ENCODE data around the gene ADAM15.

ADAM15 gene

DNA sequence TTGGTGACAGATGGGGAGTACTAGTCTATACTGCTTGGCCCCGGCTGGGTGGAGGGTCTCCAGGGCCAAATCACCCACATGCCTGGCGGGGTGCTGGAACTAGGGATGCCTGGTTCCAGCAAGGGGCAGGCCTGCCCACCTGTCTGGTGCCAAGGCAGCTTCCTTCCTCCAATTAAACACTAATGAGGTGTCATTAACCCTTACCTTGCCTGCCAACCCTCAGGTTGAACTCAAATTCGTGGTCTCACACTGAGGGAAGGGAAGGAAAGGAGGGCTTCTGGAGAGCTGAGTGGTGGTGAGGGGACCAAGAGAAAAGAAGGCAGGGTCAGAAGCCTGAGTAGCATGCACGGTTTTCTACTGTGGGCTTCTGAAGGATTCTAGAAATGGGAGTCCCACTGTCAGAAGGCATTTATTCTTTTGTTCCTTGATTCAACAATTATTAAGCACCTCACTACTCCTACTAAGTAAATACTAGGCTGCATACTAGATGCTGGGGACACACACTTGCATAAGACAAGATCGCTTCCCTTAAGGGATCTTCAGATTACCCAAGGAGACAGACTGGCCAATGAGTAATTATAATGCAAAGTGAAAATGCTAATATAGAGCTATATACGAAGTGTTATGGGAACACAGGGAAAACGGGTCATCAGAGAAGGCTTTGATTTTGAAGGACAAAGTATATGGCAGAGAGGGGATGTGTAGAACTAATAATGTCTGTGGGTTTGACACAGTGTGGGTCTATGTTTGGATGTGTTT lies 21.6 kb downstream of the ADAM15 start:
- H3K9me3 ChIP-seq (ENCODE audit: control insufficient read depth, insufficient read depth, low read length) = no peaks in the 10 kb centered on the region
- no peak overlapping the region for H3K4me3 ChIP-seq (ENCODE audit: low read length)
- no peaks in the 10 kb centered on the region for H3K9me2 ChIP-seq (replicated peaks; ENCODE audit: control insufficient read depth, low read length)
- H3K4me1 ChIP-seq (ENCODE audit: control insufficient read depth, low read length) = peaks cover 73% of the 10 kb centered on the region
- no peaks in the 10 kb centered on the region for H3K79me2 ChIP-seq (ENCODE audit: control insufficient read depth, low read length)
- H4K20me1 ChIP-seq (ENCODE audit: control insufficient read depth, insufficient read depth, low read depth, low read length) = no peaks in the 10 kb centered on the region
- no peak overlapping the region for H3K4me2 ChIP-seq (ENCODE audit: low read length)
- H3K36me3 ChIP-seq (ENCODE audit: control insufficient read depth, low read length) = peaks cover 20% of the 10 kb centered on the region
- no peaks in the 10 kb centered on the region for H3K27me3 ChIP-seq (ENCODE audit: control insufficient read depth, low read length)
- H3K27ac ChIP-seq (ENCODE audit: low read depth, low read length) = no peak overlapping the region
- H3F3A ChIP-seq (ENCODE audit: control insufficient read depth, insufficient read depth) = peaks cover 18% of the 10 kb centered on the region
- TF ChIP-seq EZH2phosphoT487 (IDR thresholded peaks at IDR 0.05; ENCODE audit: borderline replicate concordance, low read length) = no peak
- no peak for TF ChIP-seq CTCF (IDR thresholded peaks at IDR 0.05; ENCODE audit: low read depth, low read length, poor library complexity, severe bottlenecking)

DNA sequence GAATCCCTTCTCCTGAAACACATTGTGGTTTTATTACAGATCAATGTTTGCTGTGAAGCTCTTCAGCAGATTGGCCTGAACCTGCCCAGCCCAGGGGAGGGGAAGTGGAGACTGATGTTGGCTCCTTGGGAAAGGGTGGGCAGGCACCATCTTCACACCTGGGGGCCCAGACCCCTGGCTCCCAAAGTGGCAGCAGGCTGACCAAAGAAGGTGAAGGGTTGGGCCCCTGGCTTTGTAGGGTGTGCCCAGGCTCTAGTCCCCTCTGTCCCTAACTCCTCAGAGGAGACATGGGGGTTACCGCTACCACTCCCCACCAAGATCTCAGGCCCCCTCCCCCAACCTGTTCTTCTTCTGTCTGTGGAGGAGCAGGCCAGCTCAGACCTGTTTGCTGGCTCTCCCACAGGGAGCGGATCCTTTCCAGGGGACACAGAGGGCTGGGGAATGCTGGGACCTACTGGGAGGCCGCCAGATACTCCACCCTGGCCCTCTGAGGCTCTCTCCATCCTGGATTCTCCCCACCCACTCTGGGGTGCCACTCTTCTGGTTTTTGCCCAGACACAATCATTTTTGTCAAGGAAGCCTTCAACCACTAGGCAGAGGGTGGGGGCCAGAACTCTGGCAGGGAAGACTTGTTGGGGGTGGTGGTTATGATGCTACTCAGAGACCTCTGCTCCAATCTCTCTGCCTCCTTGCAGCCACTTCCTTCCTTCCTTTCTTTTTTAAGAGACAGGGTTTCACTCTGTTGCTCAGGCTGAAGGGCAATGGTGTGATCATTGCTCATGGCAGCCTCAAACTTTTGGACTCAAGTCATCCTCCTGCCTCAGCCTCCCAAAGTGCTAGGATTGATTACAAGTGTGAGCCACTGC lies 22.5 kb downstream of the ADAM15 start:
- Histone ChIP-seq H3K9me3 (ENCODE audit: control insufficient read depth, insufficient read depth, low read length) (no peaks in the 10 kb centered on the region), H3K79me2 (ENCODE audit: control insufficient read depth, low read length) (no peaks in the 10 kb centered on the region), H4K20me1 (ENCODE audit: control insufficient read depth, insufficient read depth, low read depth, low read length) (no peaks in the 10 kb centered on the region), H3K4me3 (ENCODE audit: low read length) (peak overlapping the region; percentile 36), H3F3A (ENCODE audit: control insufficient read depth, insufficient read depth) (peaks cover 18% of the 10 kb centered on the region), H3K9me2 (replicated peaks; ENCODE audit: control insufficient read depth, low read length) (no peaks in the 10 kb centered on the region), H3K27me3 (ENCODE audit: control insufficient read depth, low read length) (peaks cover 5% of the 10 kb centered on the region; the same call in 1 of the 2 replicates), H3K36me3 (ENCODE audit: control insufficient read depth, low read length) (peaks cover 15% of the 10 kb centered on the region), H3K4me1 (ENCODE audit: control insufficient read depth, low read length) (peaks cover 81% of the 10 kb centered on the region), H3K4me2 (ENCODE audit: low read length) (peak overlapping the region; percentile 50), H3K27ac (ENCODE audit: low read depth, low read length) (no peak overlapping the region)
- TF ChIP-seq CTCF (IDR thresholded peaks at IDR 0.05; ENCODE audit: low read depth, low read length, poor library complexity, severe bottlenecking) = no peak
- no peak for TF ChIP-seq EZH2phosphoT487 (IDR thresholded peaks at IDR 0.05; ENCODE audit: borderline replicate concordance, low read length)

GRCh38 chr1:155075535-155075934 lies 24.4 kb downstream of the ADAM15 start:
- no peak overlapping the region for H3K4me2 ChIP-seq (ENCODE audit: low read length)
- H3K9me3 ChIP-seq (ENCODE audit: control insufficient read depth, insufficient read depth, low read length) = no peaks in the 10 kb centered on the region
- no peaks in the 10 kb centered on the region for H4K20me1 ChIP-seq (ENCODE audit: control insufficient read depth, insufficient read depth, low read depth, low read length)
- no peak overlapping the region for H3K4me3 ChIP-seq (ENCODE audit: low read length)
- H3K27ac ChIP-seq (ENCODE audit: low read depth, low read length) = no peak overlapping the region
- TF ChIP-seq EZH2phosphoT487 (IDR thresholded peaks at IDR 0.05; ENCODE audit: borderline replicate concordance, low read length) (no peak), CTCF (IDR thresholded peaks at IDR 0.05; ENCODE audit: low read depth, low read length, poor library complexity, severe bottlenecking) (no peak)
- no peaks in the 10 kb centered on the region for H3K9me2 ChIP-seq (replicated peaks; ENCODE audit: control insufficient read depth, low read length)
- peaks cover 18% of the 10 kb centered on the region for H3F3A ChIP-seq (ENCODE audit: control insufficient read depth, insufficient read depth)
- peaks cover 87% of the 10 kb centered on the region for H3K4me1 ChIP-seq (ENCODE audit: control insufficient read depth, low read length)
- H3K27me3 ChIP-seq (ENCODE audit: control insufficient read depth, low read length) = peaks cover 24% of the 10 kb centered on the region
- H3K79me2 ChIP-seq (ENCODE audit: control insufficient read depth, low read length) = no peaks in the 10 kb centered on the region
- H3K36me3 ChIP-seq (ENCODE audit: control insufficient read depth, low read length) = peaks cover under 1% of the 10 kb centered on the region; the same call in 1 of the 2 replicates

All from DOHH2 (cell line).